Dermis lymphatic vessel endothelial cell (primary cell): Measurements from ENCODE around the gene PKP4. TPM values are rescaled to one million over a fixed set of nuclear protein-coding genes. Genes with fewer than 3 reads are reported as not detected.

ENCODE experiments used
- total RNA-seq: library from RNA; depleted of rRNA; stranded (reverse); fragments of >200 nt; gene quantifications from 2 replicates; pipeline ENCODE4 v1.2.1, GENCODE V29; 2014

PKP4 gene
- total RNA-seq, result 38.3 and 41.3 TPM in 2 replicates

GRCh38 chr2:158456309-158457066, at the start of gene PKP4, which contains the start of gene CCDC148:
TSS of gene PKP4 (plus strand) at chr2:158456952. CDS start at chr2:158533185, 76,233 bp downstream.
TSS of gene CCDC148 (minus strand) at chr2:158456753. CDS start at chr2:158456439, 314 bp downstream.

Other genes starting within 250 kb of the PKP4 start
- gene CCDC148, start 199 bp upstream of the PKP4 start, total RNA-seq, result 0.22 and 0.34 TPM in 2 replicates